Smooth muscle cell (in vitro differentiated cells): ENCODE measurements around the gene WDR81. TPM values are rescaled to one million over a fixed set of nuclear protein-coding genes. Genes with fewer than 3 reads are reported as not detected.
A peak's percentile ranks its signal among the peaks of the same experiment; 100 is the strongest.

Experiments
- microRNA counts: library from miRNA; unstranded; fragments of <30 nt; microRNA quantifications from one replicate; lab custom pipeline; 2016
- polyA plus RNA-seq: library from polyadenylated mRNA; unstranded; fragments of >200 nt; fragmentation: Nextera tagmentation; extraction: Ambion mirVana; gene quantifications from 2 replicates; pipeline ENCODE4 v1.2.1, GENCODE V29; 2016
- total RNA-seq: library from RNA; depleted of rRNA; stranded (reverse); fragments of >200 nt; gene quantifications from 2 replicates; pipeline ENCODE4 v1.2.3, GENCODE V29; 2014

Gene WDR81
- total and polyA plus RNA-seq, 2 experiments from 2014 or later, result 5.6 to 9.7 TPM

MicroRNAs within 50 kb of the gene (microRNA counts, 767-probe panel; counts per million panel counts)
- 8,704 counts per million, percentile 64 among the panel's probes with 10 or more counts for microRNA hsa-miR-22-3p (lab: Ali Mortazavi, UCI)

Other genes starting within 250 kb of the WDR81 start
- gene MYO1C, start 232.0 kb upstream of the WDR81 start, total RNA-seq, result 61.8 and 80.4 TPM in 2 replicates
- 81.5 and 99.9 TPM in 2 replicates for gene MYO1C, start 232.0 kb upstream of the WDR81 start, polyA plus RNA-seq
- 12.6 and 32.3 TPM in 2 replicates for gene INPP5K, start 208.1 kb upstream of the WDR81 start, total RNA-seq
- gene INPP5K, start 208.1 kb upstream of the WDR81 start, polyA plus RNA-seq, result 9.6 and 19.7 TPM in 2 replicates
- gene PITPNA, start 161.9 kb upstream of the WDR81 start, total RNA-seq, result 14.4 and 26.9 TPM in 2 replicates
- gene PITPNA, start 161.9 kb upstream of the WDR81 start, polyA plus RNA-seq, result 42.7 and 47.2 TPM in 2 replicates
- 3.8 and 4.4 TPM in 2 replicates for gene SLC43A2, start 95.9 kb upstream of the WDR81 start, total RNA-seq
- 5.3 and 7.1 TPM in 2 replicates for gene SLC43A2, start 95.9 kb upstream of the WDR81 start, polyA plus RNA-seq
- gene SCARF1, start 79.0 kb upstream of the WDR81 start, total RNA-seq, result 0.45 and 0.63 TPM in 2 replicates
- gene SCARF1, start 79.0 kb upstream of the WDR81 start, polyA plus RNA-seq, result 0.11 and 0.65 TPM in 2 replicates
- gene RILP, start 74.8 kb upstream of the WDR81 start, total RNA-seq, result 5.1 and 8.4 TPM in 2 replicates
- gene RILP, start 74.8 kb upstream of the WDR81 start, polyA plus RNA-seq, result 7.4 and 7.7 TPM in 2 replicates
- gene PRPF8, start 39.8 kb upstream of the WDR81 start, total RNA-seq, result 99.7 and 111 TPM in 2 replicates
- 129 and 135 TPM in 2 replicates for gene PRPF8, start 39.8 kb upstream of the WDR81 start, polyA plus RNA-seq
- 2.5 and 3.4 TPM in 2 replicates for gene TLCD2, start 14.3 kb upstream of the WDR81 start, total RNA-seq
- 1.9 and 3.6 TPM in 2 replicates for gene TLCD2, start 14.3 kb upstream of the WDR81 start, polyA plus RNA-seq
- 0.18 and 0.36 TPM in 2 replicates for gene SERPINF2, start 18.2 kb downstream of the WDR81 start, total RNA-seq
- 0.22 and 0.66 TPM in 2 replicates for gene SERPINF2, start 18.2 kb downstream of the WDR81 start, polyA plus RNA-seq
- gene SERPINF1, start 37.4 kb downstream of the WDR81 start, total RNA-seq, result 645 and 778 TPM in 2 replicates
- gene SERPINF1, start 37.4 kb downstream of the WDR81 start, polyA plus RNA-seq, result 370 and 498 TPM in 2 replicates
- gene SMYD4, start 105.2 kb downstream of the WDR81 start, total RNA-seq, result 9.5 and 10.3 TPM in 2 replicates
- 11.1 and 11.7 TPM in 2 replicates for gene SMYD4, start 105.2 kb downstream of the WDR81 start, polyA plus RNA-seq
- gene RPA1, start 105.3 kb downstream of the WDR81 start, total RNA-seq, result 25.2 and 29.6 TPM in 2 replicates
- gene RPA1, start 105.3 kb downstream of the WDR81 start, polyA plus RNA-seq, result 37.8 and 46.3 TPM in 2 replicates